ENCODE results near the gene KLK1.
A peak's percentile ranks its signal among the peaks of the same experiment; 100 is the strongest.

KLK1 gene

GRCh38 chr19:50826492-50827240, 3.1 kb upstream of the KLK1 start:
- DNase-seq (ENCODE audit: low read depth, low spot score), result no peak
- Histone ChIP-seq H3K9me3 (ENCODE audit: control insufficient read depth, insufficient read depth, low read length) (no peaks in the 10 kb centered on the region), H3K36me3 (ENCODE audit: control insufficient read depth, insufficient read depth, low read length) (no peaks in the 10 kb centered on the region), H3K4me1 (ENCODE audit: control insufficient read depth, insufficient read depth, low read length) (no peaks in the 10 kb centered on the region; the same call in 1 of the 2 replicates), H3K27ac (ENCODE audit: low read length) (no peak overlapping the region), H3K27me3 (ENCODE audit: control insufficient read depth, insufficient read depth, low read length) (no peaks in the 10 kb centered on the region), H3K4me3 (ENCODE audit: low read length) (no peak overlapping the region)
- no CpG with 5 or more reads among the region's 43 CpGs for WGBS (ENCODE audit: insufficient coverage, insufficient read length)

DNA sequence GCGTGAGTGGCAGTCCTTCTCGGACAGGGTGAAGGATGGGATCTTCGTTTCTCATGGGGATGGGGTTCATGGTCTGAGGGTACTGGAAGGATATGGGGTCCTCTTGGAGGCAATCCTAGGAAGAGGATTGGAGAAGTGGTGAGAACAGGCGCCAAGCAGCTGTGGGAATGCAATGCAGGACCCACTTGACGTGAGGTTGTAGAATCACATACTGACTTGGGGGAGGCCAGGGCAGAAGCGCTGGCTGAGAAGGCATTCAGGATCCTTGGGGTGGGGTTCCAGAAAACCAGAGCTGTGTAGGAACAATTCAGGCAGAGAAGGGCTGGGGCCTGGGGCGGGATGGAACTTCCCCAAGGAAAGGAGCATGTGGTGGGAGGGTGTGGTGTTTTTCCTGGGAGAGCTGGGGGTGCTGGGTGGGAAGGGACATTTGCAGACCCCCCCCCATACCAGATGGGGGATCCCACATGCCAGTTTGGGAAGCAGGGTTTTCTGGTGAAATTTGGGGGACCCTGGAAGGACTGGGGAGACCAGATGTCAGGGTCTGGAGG, 852 bp downstream of the KLK1 start:
- H3K27ac ChIP-seq (ENCODE audit: low read length), result no peak overlapping the region
- H3K9me3 ChIP-seq (ENCODE audit: control insufficient read depth, insufficient read depth, low read length), result no peaks in the 10 kb centered on the region
- peaks cover 4% of the 10 kb centered on the region; the same call in 1 of the 2 replicates for H3K4me1 ChIP-seq (ENCODE audit: control insufficient read depth, insufficient read depth, low read length)
- no CpG with 5 or more reads among the region's 7 CpGs for WGBS (ENCODE audit: insufficient coverage, insufficient read length)
- H3K27me3 ChIP-seq (ENCODE audit: control insufficient read depth, insufficient read depth, low read length), result no peaks in the 10 kb centered on the region
- H3K36me3 ChIP-seq (ENCODE audit: control insufficient read depth, insufficient read depth, low read length), result no peaks in the 10 kb centered on the region
- no peak overlapping the region for H3K4me3 ChIP-seq (ENCODE audit: low read length)
- DNase-seq (ENCODE audit: low read depth, low spot score), result no peak

- peaks cover 4% of the 10 kb centered on the region; the same call in 1 of the 2 replicates for H3K4me1 ChIP-seq (ENCODE audit: control insufficient read depth, insufficient read depth, low read length)
- WGBS (ENCODE audit: insufficient coverage, insufficient read length), result no CpG with 5 or more reads among the region's 8 CpGs
- H3K4me3 ChIP-seq (ENCODE audit: low read length), result no peak overlapping the region
- no peak overlapping the region for H3K27ac ChIP-seq (ENCODE audit: low read length)
- no peak for DNase-seq (ENCODE audit: low read depth, low spot score)
- H3K9me3 ChIP-seq (ENCODE audit: control insufficient read depth, insufficient read depth, low read length), result no peaks in the 10 kb centered on the region
- no peaks in the 10 kb centered on the region for H3K27me3 ChIP-seq (ENCODE audit: control insufficient read depth, insufficient read depth, low read length)
- H3K36me3 ChIP-seq (ENCODE audit: control insufficient read depth, insufficient read depth, low read length), result no peaks in the 10 kb centered on the region
Observed at GRCh38 chr19:50821622-50822021, 2.0 kb downstream of the KLK1 start.

DNA sequence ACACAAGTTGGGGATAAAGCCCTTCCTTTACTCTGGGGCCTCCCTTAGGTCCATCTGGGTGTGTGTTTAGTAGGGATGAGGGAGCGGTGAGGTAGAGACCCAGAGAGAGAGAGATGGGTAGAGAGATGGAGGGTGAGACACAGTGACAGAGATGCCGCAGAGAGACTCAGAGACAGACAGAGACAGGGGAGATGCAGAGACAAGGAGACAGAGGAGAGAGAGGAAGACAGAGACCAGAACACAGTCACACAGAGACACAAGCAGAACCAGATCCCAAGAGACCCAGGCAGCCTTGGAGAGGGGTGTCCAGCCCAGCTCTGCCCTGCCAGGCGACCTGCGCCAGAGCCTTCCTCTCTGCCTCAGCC, 2.4 kb downstream of the KLK1 start:
- no CpG with 5 or more reads among the region's 4 CpGs for WGBS (ENCODE audit: insufficient coverage, insufficient read length)

GRCh38 chr19:50820549-50821247, 2.9 kb downstream of the KLK1 start:
- Histone ChIP-seq H3K4me3 (ENCODE audit: low read length) (no peak overlapping the region; the same call in 1 of the 2 replicates), H3K27me3 (ENCODE audit: control insufficient read depth, insufficient read depth, low read length) (no peaks in the 10 kb centered on the region), H3K27ac (ENCODE audit: low read length) (no peak overlapping the region), H3K36me3 (ENCODE audit: control insufficient read depth, insufficient read depth, low read length) (no peaks in the 10 kb centered on the region), H3K4me1 (ENCODE audit: control insufficient read depth, insufficient read depth, low read length) (peaks cover 4% of the 10 kb centered on the region; the same call in 1 of the 2 replicates), H3K9me3 (ENCODE audit: control insufficient read depth, insufficient read depth, low read length) (no peaks in the 10 kb centered on the region)
- WGBS (ENCODE audit: insufficient coverage, insufficient read length), result no CpG with 5 or more reads among the region's 21 CpGs
- no peak for DNase-seq (ENCODE audit: low read depth, low spot score)

More for the DNA sequence above, 2.4 kb downstream of the KLK1 start:
- Histone ChIP-seq H3K4me3 (ENCODE audit: low read length) (no peak overlapping the region), H3K9me3 (ENCODE audit: control insufficient read depth, insufficient read depth, low read length) (no peaks in the 10 kb centered on the region), H3K36me3 (ENCODE audit: control insufficient read depth, insufficient read depth, low read length) (no peaks in the 10 kb centered on the region), H3K4me1 (ENCODE audit: control insufficient read depth, insufficient read depth, low read length) (peaks cover 4% of the 10 kb centered on the region; the same call in 1 of the 2 replicates), H3K27ac (ENCODE audit: low read length) (no peak overlapping the region), H3K27me3 (ENCODE audit: control insufficient read depth, insufficient read depth, low read length) (no peaks in the 10 kb centered on the region)
- DNase-seq (ENCODE audit: low read depth, low spot score), result no peak

DNA sequence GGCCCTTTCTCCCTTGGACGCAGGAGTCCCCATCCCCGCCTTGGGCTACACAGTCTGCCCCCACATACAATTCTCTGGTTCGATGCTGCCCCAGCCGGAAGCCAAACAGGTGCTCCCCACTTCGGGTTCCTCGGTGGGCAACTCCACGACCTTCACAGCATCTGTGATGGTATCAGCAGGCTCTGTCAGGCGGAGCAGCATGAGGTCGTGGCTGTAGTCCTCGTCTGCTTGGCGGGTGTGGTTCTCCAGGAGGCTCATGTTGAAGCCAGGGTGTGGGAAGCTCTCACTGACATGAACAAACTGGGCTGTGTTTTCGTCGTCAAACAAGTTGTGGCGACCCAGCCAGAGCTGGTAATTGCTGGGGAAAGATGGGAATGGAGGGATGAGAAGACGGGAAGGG, 3.5 kb downstream of the KLK1 start:
- Histone ChIP-seq H3K4me1 (ENCODE audit: control insufficient read depth, insufficient read depth, low read length) (peaks cover 4% of the 10 kb centered on the region; the same call in 1 of the 2 replicates), H3K27ac (ENCODE audit: low read length) (no peak overlapping the region), H3K9me3 (ENCODE audit: control insufficient read depth, insufficient read depth, low read length) (no peaks in the 10 kb centered on the region), H3K4me3 (ENCODE audit: low read length) (no peak overlapping the region), H3K36me3 (ENCODE audit: control insufficient read depth, insufficient read depth, low read length) (no peaks in the 10 kb centered on the region), H3K27me3 (ENCODE audit: control insufficient read depth, insufficient read depth, low read length) (no peaks in the 10 kb centered on the region)
- no CpG with 5 or more reads among the region's 15 CpGs for WGBS (ENCODE audit: insufficient coverage, insufficient read length)
- no peak for DNase-seq (ENCODE audit: low read depth, low spot score)

GRCh38 chr19:50819636-50820035, 4.0 kb downstream of the KLK1 start:
- Histone ChIP-seq H3K4me3 (ENCODE audit: low read length) (no peak overlapping the region), H3K27ac (ENCODE audit: low read length) (no peak overlapping the region), H3K9me3 (ENCODE audit: control insufficient read depth, insufficient read depth, low read length) (no peaks in the 10 kb centered on the region), H3K27me3 (ENCODE audit: control insufficient read depth, insufficient read depth, low read length) (no peaks in the 10 kb centered on the region), H3K36me3 (ENCODE audit: control insufficient read depth, insufficient read depth, low read length) (no peaks in the 10 kb centered on the region), H3K4me1 (ENCODE audit: control insufficient read depth, insufficient read depth, low read length) (peaks cover 4% of the 10 kb centered on the region; the same call in 1 of the 2 replicates)
- no peak for DNase-seq (ENCODE audit: low read depth, low spot score)
- WGBS (ENCODE audit: insufficient coverage, insufficient read length), result no CpG with 5 or more reads among the region's 8 CpGs

DNA sequence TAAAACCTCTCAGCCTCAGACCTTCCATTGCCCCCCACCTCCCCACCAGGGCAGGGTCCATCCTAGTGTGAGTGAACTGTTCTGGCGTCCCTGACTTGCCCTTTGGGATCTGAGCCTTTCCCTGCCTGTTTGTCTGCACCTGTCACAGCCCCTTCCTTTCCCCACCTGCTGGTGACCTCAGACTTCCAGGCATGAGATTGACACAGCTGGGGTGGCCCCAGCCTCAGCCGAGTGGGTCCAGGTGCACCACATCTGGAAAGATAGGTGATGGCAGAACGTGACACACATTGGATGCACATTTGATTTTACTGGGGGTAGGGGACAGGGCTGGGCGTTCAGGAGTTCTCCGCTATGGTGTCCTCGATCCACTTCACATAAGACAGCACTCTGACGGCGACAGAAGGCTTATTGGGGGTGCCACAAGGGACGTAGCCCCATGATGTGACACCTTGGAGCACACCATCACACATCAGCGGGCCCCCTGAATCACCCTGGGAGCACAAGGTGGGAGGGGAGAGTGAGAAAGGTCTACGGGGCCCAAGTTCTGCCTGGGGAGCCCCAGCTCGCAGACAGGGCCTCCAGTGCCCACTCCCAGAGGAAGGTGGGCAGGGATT, 4.6 kb downstream of the KLK1 start:
- H3K27me3 ChIP-seq (ENCODE audit: control insufficient read depth, insufficient read depth, low read length), result no peaks in the 10 kb centered on the region
- H3K4me1 ChIP-seq (ENCODE audit: control insufficient read depth, insufficient read depth, low read length), result peaks cover 4% of the 10 kb centered on the region; the same call in 1 of the 2 replicates
- H3K4me3 ChIP-seq (ENCODE audit: low read length), result no peak overlapping the region
- WGBS (ENCODE audit: insufficient coverage, insufficient read length), result no CpG with 5 or more reads among the region's 12 CpGs
- no peak overlapping the region for H3K27ac ChIP-seq (ENCODE audit: low read length)
- H3K36me3 ChIP-seq (ENCODE audit: control insufficient read depth, insufficient read depth, low read length), result no peaks in the 10 kb centered on the region
- DNase-seq (ENCODE audit: low read depth, low spot score), result no peak
- no peaks in the 10 kb centered on the region for H3K9me3 ChIP-seq (ENCODE audit: control insufficient read depth, insufficient read depth, low read length)

DNA sequence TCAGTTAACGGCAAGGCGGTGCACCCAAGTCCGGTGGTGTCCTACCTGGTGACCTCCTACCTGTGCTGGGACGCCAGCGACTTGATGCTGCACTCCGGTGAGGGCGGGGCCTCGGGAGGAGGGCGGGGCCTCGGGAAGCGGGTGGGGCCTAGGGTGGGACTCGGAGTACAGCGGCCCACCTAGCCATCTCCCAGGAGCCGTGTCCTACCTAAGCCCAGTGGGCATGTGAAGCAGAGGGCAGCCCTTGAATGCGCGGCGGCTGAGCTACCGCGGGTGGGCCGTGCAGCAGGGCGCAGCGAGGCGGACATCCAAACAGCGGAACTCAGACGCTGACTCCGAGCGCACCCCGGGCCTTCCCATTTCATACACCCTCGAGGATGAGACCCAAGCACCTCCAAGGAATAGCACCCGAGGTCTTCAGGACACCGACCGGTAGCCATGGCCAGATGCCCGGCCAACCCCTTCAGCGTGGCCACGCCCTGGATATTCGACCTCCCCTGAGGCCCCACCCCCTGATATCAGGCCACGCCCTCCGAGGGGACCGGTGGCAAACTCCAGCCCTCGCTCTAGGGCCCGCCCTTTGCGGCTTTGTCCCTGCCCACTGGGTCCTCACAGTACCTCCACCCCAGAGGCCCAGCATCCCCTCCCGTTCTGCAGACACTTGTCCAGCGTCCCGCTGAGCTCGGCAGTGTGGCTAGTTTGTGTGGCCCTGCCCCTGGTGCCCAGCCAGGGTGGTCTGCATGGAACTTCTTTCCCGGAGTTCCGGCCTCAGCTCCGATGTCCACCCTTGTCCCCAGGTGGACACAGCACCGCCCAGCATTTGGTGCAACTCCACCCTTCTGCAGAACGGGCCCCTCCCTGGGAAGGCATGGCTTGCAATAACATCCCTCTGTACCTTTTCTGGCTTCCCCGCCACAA, 5.4 kb downstream of the KLK1 start:
- Histone ChIP-seq H3K4me3 (ENCODE audit: low read length) (peak overlapping the region; percentile 65), H3K36me3 (ENCODE audit: control insufficient read depth, insufficient read depth, low read length) (no peaks in the 10 kb centered on the region), H3K9me3 (ENCODE audit: control insufficient read depth, insufficient read depth, low read length) (no peaks in the 10 kb centered on the region), H3K27me3 (ENCODE audit: control insufficient read depth, insufficient read depth, low read length) (no peaks in the 10 kb centered on the region), H3K4me1 (ENCODE audit: control insufficient read depth, insufficient read depth, low read length) (peaks cover 4% of the 10 kb centered on the region; the same call in 1 of the 2 replicates), H3K27ac (ENCODE audit: low read length) (no peak overlapping the region)
- DNase-seq (ENCODE audit: low read depth, low spot score), result no peak
- no CpG with 5 or more reads among the region's 52 CpGs for WGBS (ENCODE audit: insufficient coverage, insufficient read length)

All from iPS DF 6.9 (cell line).